Kidney (tissue), 14 donors: ENCODE measurements around the gene B3GNT5. TPM values are rescaled to one million over a fixed set of nuclear protein-coding genes. Genes with fewer than 3 reads are reported as not detected.
A peak's percentile ranks its signal among the peaks of the same experiment; 100 is the strongest.

ENCODE experiments used
- DNase-seq, 5 donors: peaks; one replicate each; pipeline ENCODE4 v3.0.0-alpha.2; 2013 to 2020
- FAIRE-seq: peaks from 2 replicates; lab custom pipeline; 2012; peaks lifted over from hg19 to GRCh38; lab: Jason Lieb, UNC
- H3K27ac ChIP-seq, 2 donors: one replicate each; pipeline ENCODE4 v1.7.0; 2013; ENCODE audit warnings: low read depth in 2 of 2, low read length in 2 of 2, inconsistent platforms in 1 of 2
- H3K27me3 ChIP-seq: one replicate; pipeline ENCODE4 v1.7.1; 2013; ENCODE audit warnings: low read length, inconsistent platforms; ENCODE audit not compliant: control insufficient read depth, insufficient read depth
- H3K36me3 ChIP-seq, 3 donors: one replicate each; pipeline versions ENCODE4 v1.7.0 to v1.7.1; 2013; ENCODE audit warnings: low read length in 3 of 3, control low read depth in 1 of 3, inconsistent platforms in 1 of 3; ENCODE audit not compliant: insufficient read depth in 3 of 3, control insufficient read depth in 2 of 3
- H3K4me1 ChIP-seq, 3 donors: one replicate each; pipeline versions ENCODE4 v1.7.0 to v1.7.1; 2013; ENCODE audit warnings: low read length in 3 of 3, inconsistent platforms in 1 of 3, low read depth in 1 of 3; ENCODE audit not compliant: control insufficient read depth in 2 of 3, insufficient read depth in 2 of 3
- H3K4me3 ChIP-seq, 3 donors: one replicate each; pipeline versions ENCODE4 v1.7.0 to v1.8.1; 2013; ENCODE audit warnings: low read length in 3 of 3, control low read depth in 1 of 3, inconsistent platforms in 1 of 3
- H3K9ac ChIP-seq, 3 donors: one replicate each; pipeline versions ENCODE4 v1.7.0 to v1.7.1; 2013; ENCODE audit warnings: low read length in 3 of 3, control low read depth in 1 of 3, inconsistent platforms in 1 of 3
- H3K9me3 ChIP-seq, 3 donors: one replicate each; pipeline versions ENCODE4 v1.7.0 to v1.7.1; 2013; ENCODE audit warnings: low read length in 3 of 3, control low read depth in 1 of 3, inconsistent platforms in 1 of 3; ENCODE audit not compliant: control insufficient read depth in 2 of 3, insufficient read depth in 1 of 3
- CTCF ChIP-seq: IDR thresholded peaks from 3 replicates; pipeline ENCODE4 v1.5.1; 2012; ENCODE audit warnings: mild to moderate bottlenecking, moderate library complexity, borderline replicate concordance; ENCODE audit not compliant: insufficient read depth; ENCODE audit errors: extremely low read depth
- intact Hi-C: fragments of 100-400 bp; cut with DNase I; formaldehyde crosslinking; loops from one replicate; pipeline ENCODE4 v1.11.1; 2022
- polyA plus RNA-seq: library from polyadenylated mRNA; stranded (reverse); fragments of 350-450 nt; fragmentation: Illumina TruSeq; extraction: RNeasy Lipid Tissue Mini Kit (QIAGEN cat#74804); gene quantifications from one replicate; pipeline ENCODE4 v1.2.3, GENCODE V29; 2014; ENCODE audit warnings: low read depth, low replicate concordance; ENCODE audit not compliant: insufficient read depth
- total RNA-seq: library from RNA; stranded (reverse); fragmentation: NEBNext Ultra II Directional; extraction: Animal tissue kit (Norgen Biotek cat#: 25700); gene quantifications from one replicate; pipeline ENCODE4 v1.2.1, GENCODE V29; 2021
- donor health status: control.
- donor health status: control.
- donor health status: control.
- donor health status: control.
- donor health status: control.
- donor health status: DM: yes; HTN: yes; CAD: no.
- donor health status: Normal renal cell carcinoma (clear cell type).

The B3GNT5 gene
- total and polyA plus RNA-seq, 2 donors from 2014 or later = 2.4 to 9.9 TPM

- Histone ChIP-seq H3K9me3 (no peaks in the 10 kb centered on the region), H3K9ac (peak overlapping the region in 1 of 3 donors; percentile 56), H3K36me3 (no peaks in the 10 kb centered on the region), H3K4me3 (no peak overlapping the region), H3K4me1 (peaks cover 0 to 4% (median 2%) of the 10 kb centered on the region in 3 donors), H3K27me3 (no peaks in the 10 kb centered on the region), H3K27ac (peak overlapping the region in 1 of 2 donors; percentile 3)
- intact Hi-C loops = no loop called here
- FAIRE-seq = no peak
- DNase-seq = no peak
- no peak for TF ChIP-seq CTCF
Measured at GRCh38 chr3:183285318-183285717, 32.3 kb downstream of the B3GNT5 start.

GRCh38 chr3:183285828-183286457, 32.9 kb downstream of the B3GNT5 start:
- Histone ChIP-seq H3K4me3 (peak overlapping the region in 1 of 3 donors; percentile 2), H3K27ac (peak overlapping the region in 1 of 2 donors; percentile 20), H3K4me1 (peaks cover 0 to 4% (median 2%) of the 10 kb centered on the region in 3 donors), H3K36me3 (no peaks in the 10 kb centered on the region), H3K9ac (no peak overlapping the region), H3K9me3 (no peaks in the 10 kb centered on the region), H3K27me3 (no peaks in the 10 kb centered on the region)
- TF ChIP-seq CTCF = no peak
- peak in 2 of 5 donors; percentile 57 to 91 for DNase-seq
- intact Hi-C loops = no loop called here
- FAIRE-seq = no peak

GRCh38 chr3:183287301-183287971, 34.4 kb downstream of the B3GNT5 start:
- no peak overlapping the region for H3K9ac ChIP-seq
- intact Hi-C loops = no loop called here

More at GRCh38 chr3:183287301-183287971, 34.4 kb downstream of the B3GNT5 start:
- no peaks in the 10 kb centered on the region for H3K27me3 ChIP-seq
- DNase-seq (no peak), FAIRE-seq (no peak)
- H3K4me3 ChIP-seq = no peak overlapping the region
- H3K36me3 ChIP-seq = no peaks in the 10 kb centered on the region
- peaks cover 0 to 4% (median 2%) of the 10 kb centered on the region in 3 donors for H3K4me1 ChIP-seq
- H3K27ac ChIP-seq = no peak overlapping the region
- no peaks in the 10 kb centered on the region for H3K9me3 ChIP-seq
- no peak for TF ChIP-seq CTCF
